K562 (cell line): Measurements from ENCODE around the gene SPOCD1. TPM values are rescaled to one million over a fixed set of nuclear protein-coding genes. Genes with fewer than 3 reads are reported as not detected.

ENCODE experiments used
- ATAC-seq: fragments of 200-7000 bp; cut with Tn5 transposase; 3 replicates; pipeline ENCODE4 v1.9.1; 2020; ENCODE audit warnings: moderate library complexity
- BruUV-seq: library from RNA; stranded (reverse); fragments of 400-500 nt; replicated peaks from 2 replicates; lab custom pipeline; 2021; lab: Mats Ljungman, UMichigan
- CTCF ChIA-PET: fragments of 300-600 bp; formaldehyde crosslinking; extraction: SDS; loops from one replicate; lab custom pipeline; 2021; ENCODE audit warnings: low intra/inter-chr PET ratio; lab: Yijun Ruan, JAX
- POLR2A ChIA-PET: fragments of 300-600, 350-650 bp; sonication (Branson Sonifier 250); formaldehyde crosslinking; extraction: SDS; loops from one replicate; lab custom pipeline; 2021; ENCODE audit warnings: antibody characterized with exemption, inconsistent platforms; lab: Yijun Ruan, JAX
- DNase-seq, 4 experiments: peaks; one replicate each; pipeline versions ENCODE4 v3.0.0 to v3.0.0-alpha.2; 2011 to 2018; ENCODE audit warnings: low spot score in 3 of 4, mixed read lengths in 3 of 4; ENCODE audit errors: extremely low read depth in 1 of 4
- FAIRE-seq: peaks from 2 replicates; lab custom pipeline; 2011; peaks lifted over from hg19 to GRCh38; lab: Jason Lieb, UNC
- H2AFZ ChIP-seq: 2 replicates; pipeline ENCODE4 v1.6.0; 2011; ENCODE audit warnings: low read depth, low read length, control low read depth, inconsistent platforms
- H3K27ac ChIP-seq: fragments of 200-600 bp; 3 replicates; pipeline ENCODE4 v1.8.0; 2011; ENCODE audit warnings: low read depth, mild to moderate bottlenecking, control low read depth, inconsistent platforms, low read length, moderate library complexity, mixed read lengths; ENCODE audit errors: extremely low read depth
- H3K27me3 ChIP-seq, 2 experiments: fragments of 300-600 bp in 1 of 2; 2 replicates in 1 of 2; 3 replicates in 1 of 2; pipeline versions ENCODE4 v1.6.0 to v1.8.0; 2011; ENCODE audit warnings: inconsistent platforms in 2 of 2, low read length in 2 of 2, mild to moderate bottlenecking in 1 of 2, mixed read lengths in 1 of 2, moderate library complexity in 1 of 2; ENCODE audit not compliant: control insufficient read depth in 2 of 2, insufficient read depth in 2 of 2
- H3K36me3 ChIP-seq: fragments of 300-600 bp; 3 replicates; pipeline ENCODE4 v1.8.0; 2011; ENCODE audit warnings: mild to moderate bottlenecking, low read length, inconsistent platforms; ENCODE audit not compliant: control insufficient read depth, insufficient read depth
- H3K4me1 ChIP-seq, 2 experiments: fragments of 200-600 bp in 1 of 2; replicated peaks in 1 of 2; 2 replicates in 1 of 2; 3 replicates in 1 of 2; pipeline versions ENCODE4 v1.5.1 to v1.8.0; 2011; ENCODE audit warnings: inconsistent platforms in 2 of 2, low read length in 2 of 2, mild to moderate bottlenecking in 1 of 2, mixed read lengths in 1 of 2, moderate library complexity in 1 of 2; ENCODE audit not compliant: control insufficient read depth in 2 of 2, insufficient read depth in 2 of 2
- H3K4me2 ChIP-seq: 2 replicates; pipeline ENCODE4 v1.6.1; 2011; ENCODE audit warnings: low read length, control low read depth, inconsistent platforms, mixed read lengths; ENCODE audit not compliant: insufficient read depth
- H3K4me3 ChIP-seq: fragments of 200-600 bp; sonication (generic), shearing (Covaris generic); 2 replicates; pipeline ENCODE4 v1.5.1; 2016; ENCODE audit warnings: control low read depth, inconsistent platforms
- H3K79me2 ChIP-seq: fragments of 200-600 bp; 3 replicates; pipeline ENCODE4 v1.8.0; 2011; ENCODE audit warnings: low read length, inconsistent platforms; ENCODE audit not compliant: control insufficient read depth, insufficient read depth
- H3K9ac ChIP-seq, 2 experiments: 2 replicates each; pipeline versions ENCODE4 v1.6.0 to v1.6.1; 2011; ENCODE audit warnings: low read depth in 2 of 2, low read length in 2 of 2, control low read depth in 1 of 2, inconsistent platforms in 1 of 2, mild to moderate bottlenecking in 1 of 2, mixed read lengths in 1 of 2; ENCODE audit not compliant: insufficient read depth in 1 of 2
- H3K9me1 ChIP-seq: one replicate; pipeline ENCODE4 v1.6.0; 2011; ENCODE audit warnings: inconsistent platforms, mild to moderate bottlenecking, low read length, moderate library complexity; ENCODE audit not compliant: control insufficient read depth, insufficient read depth
- H3K9me3 ChIP-seq: replicated peaks from 2 replicates; pipeline ENCODE4 v1.5.1; 2011; ENCODE audit warnings: low read depth, low read length, inconsistent platforms; ENCODE audit not compliant: control insufficient read depth, insufficient read depth
- H4K20me1 ChIP-seq: replicated peaks from 2 replicates; pipeline ENCODE4 v1.6.1; 2011; ENCODE audit warnings: low read length, inconsistent platforms, mixed read lengths; ENCODE audit not compliant: control insufficient read depth, insufficient read depth
- CTBP1 ChIP-seq: fragments of 450-650 bp; IDR thresholded peaks from 2 replicates; pipeline ENCODE4 v1.6.1; 2016; ENCODE audit warnings: borderline replicate concordance
- DACH1 ChIP-seq: fragments of 450-650 bp; IDR thresholded peaks from 2 replicates; pipeline ENCODE4 v1.6.1; 2018; ENCODE audit not compliant: partially characterized antibody
- EGR1 ChIP-seq: fragments of 450-650 bp; conservative IDR thresholded peaks from 2 replicates; pipeline ENCODE4 v1.6.1; 2017; ENCODE audit warnings: mild to moderate bottlenecking
- FOS ChIP-seq: IDR thresholded peaks from 3 replicates; pipeline ENCODE4 v1.6.1; 2011; ENCODE audit not compliant: insufficient read length; ENCODE audit errors: extremely low read depth
- HMG20A ChIP-seq: fragments of 450-650 bp; formaldehyde crosslinking; conservative IDR thresholded peaks from 2 replicates; pipeline ENCODE4 v1.4.0; 2020; ENCODE audit warnings: mild to moderate bottlenecking, mixed read lengths
- PRMT5 ChIP-seq: sonication (generic); formaldehyde crosslinking; IDR thresholded peaks from 2 replicates; pipeline ENCODE4 v1.5.0; 2020; ENCODE audit warnings: missing genetic modification reagents
- SMARCA5 ChIP-seq: fragments of 450-650 bp; IDR thresholded peaks from 2 replicates; pipeline ENCODE4 v1.6.1; 2016
- ZNF561 ChIP-seq: fragments of 450-650 bp; formaldehyde crosslinking; conservative IDR thresholded peaks from 2 replicates; pipeline ENCODE4 v1.4.0; 2020; ENCODE audit warnings: mild to moderate bottlenecking, moderate library complexity
- WGBS: fragments of 100-300 bp; shearing (Covaris generic); methylation state at CpG from one replicate; pipeline ENCODE4 v1.1.6; 2016; ENCODE audit warnings: low coverage, mixed read lengths; ENCODE audit not compliant: insufficient coverage; ENCODE audit errors: missing lambda C conversion rate; 5-methylcytosine and 5-hydroxymethylcytosine counted together
- in situ Hi-C: fragments of 300-500 bp; cut with MboI; formaldehyde crosslinking; loops from 4 replicates; pipeline ENCODE4 v1.15.0; 2018; ENCODE audit warnings: inconsistent platforms, mixed read lengths
- intact Hi-C: fragments of 100-400 bp; cut with micrococcal nuclease; formaldehyde crosslinking; loops from 2 replicates; pipeline ENCODE4 v1.14.2; 2022
- polyA plus RNA-seq, 8 experiments: library from polyadenylated mRNA; depleted of rRNA in 4 of 8; stranded (reverse) in 5 of 8; unstranded in 3 of 8; fragments of >200 nt; fragmentation: Nextera tagmentation in 2 of 8; fragmentation: Illumina TruSeq in 1 of 8; extraction: Ambion mirVana in 2 of 8; extraction: Trizol in 1 of 8; gene quantifications; 2 replicates each; pipeline versions ENCODE4 v1.2.1 to v1.2.3, GENCODE V29; 2011 to 2014; ENCODE audit warnings: inconsistent platforms in 1 of 8, missing spikeins in 1 of 8
- total RNA-seq, 7 experiments: library from RNA; depleted of rRNA in 6 of 7; stranded (reverse); fragments of >200 nt in 6 of 7; fragmentation: Illumina TruSeq in 2 of 7; extraction: Trizol in 2 of 7; gene quantifications; 2 replicates each; pipeline versions ENCODE4 v1.2.1 to v1.2.3, GENCODE V29; 2011 to 2021; ENCODE audit warnings: low replicate concordance in 1 of 7

SPOCD1 gene
- total and polyA plus RNA-seq, 9 of the 15 experiments (the other 6 are each of a cell fraction or from before 2014, with no cell fraction given): 0.03 to 0.71 (median 0.26) TPM; not detected in 1

DNA sequence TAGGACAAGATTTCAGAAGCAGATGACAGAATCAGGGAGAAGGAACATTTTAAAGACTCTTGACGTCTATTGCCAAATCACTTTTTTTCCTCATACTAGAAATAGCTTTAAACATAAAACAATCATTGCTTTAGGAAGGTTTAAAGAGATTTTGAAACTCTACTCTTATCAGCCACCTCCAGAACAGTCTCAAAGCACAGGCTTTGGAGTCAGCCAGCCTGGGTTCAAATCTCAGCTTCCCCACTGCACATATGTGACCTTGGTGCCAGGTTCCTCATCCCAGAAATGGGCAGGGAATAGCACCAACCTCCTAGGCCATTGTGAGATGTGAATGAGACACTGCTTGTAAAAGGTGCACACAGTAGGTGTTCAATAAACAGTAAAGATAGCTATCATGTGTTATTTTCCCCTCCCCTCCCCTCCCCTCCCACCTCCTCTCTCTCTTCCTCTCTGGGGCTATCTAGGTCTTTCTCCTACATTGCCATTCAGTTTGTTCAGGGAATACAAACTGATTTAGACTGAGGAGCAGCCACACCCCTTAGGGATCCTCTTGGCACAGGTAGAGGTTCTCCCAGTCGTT, 20.6 kb downstream of the SPOCD1 start (continued):
- no peak for TF ChIP-seq CTBP1
- no peak for TF ChIP-seq DACH1
- TF ChIP-seq HMG20A: no peak
- TF ChIP-seq ZNF561: no peak
- no peak for TF ChIP-seq PRMT5 (CRISPR knock-in tag)
- TF ChIP-seq, all 486 proteins: peak for 11

- TF ChIP-seq EGR1 (no peak), SMARCA5 (no peak), FOS (no peak)
- TF ChIP-seq, all 486 proteins: peak for 0
- Histone ChIP-seq H3K9ac (no peak overlapping the region), H3K27me3 (peaks cover 34 to 69% of the 10 kb centered on the region in 2 experiments), H3K9me3 (no peaks in the 10 kb centered on the region), H3K4me3 (no peak overlapping the region), H3K27ac (no peak overlapping the region), H3K79me2 (no peaks in the 10 kb centered on the region), H3K9me1 (no peaks in the 10 kb centered on the region), H3K36me3 (no peaks in the 10 kb centered on the region), H3K4me1 (peaks cover 12 to 32% of the 10 kb centered on the region in 2 experiments), H3K4me2 (no peak overlapping the region), H4K20me1 (peaks cover 11% of the 10 kb centered on the region), H2AFZ (no peak overlapping the region)
- 1% methylated on average over 13 of the region's 13 CpGs for WGBS
- ATAC-seq (no peak), FAIRE-seq (no peak), DNase-seq (no peak)
- in situ Hi-C loops (no loop called here), intact Hi-C loops (no loop called here)
- BruUV-seq: no TSS peak
- POLR2A ChIA-PET: interaction anchor here (0.8 to 1.1 kb wide), 2 partner anchors 21 to 109 kb away, joined by 3 read pairs; no protein-coding TSS in a partner anchor
- CTCF ChIA-PET: no interaction called here
Observed at GRCh38 chr1:31793586-31794285, 22.1 kb downstream of the SPOCD1 start.
